BJ (cell line): ENCODE measurements around the gene HMCN2. TPM values are rescaled to one million over a fixed set of nuclear protein-coding genes. Genes with fewer than 3 reads are reported as not detected.

ENCODE experiments used
- CTCF ChIA-PET: fragments of 350-600 bp; formaldehyde crosslinking; extraction: SDS; loops from one replicate; lab custom pipeline; 2021; ENCODE audit warnings: antibody characterized with exemption, inconsistent platforms; lab: Yijun Ruan, JAX
- POLR2A ChIA-PET: fragments of 300-600 bp; sonication (Branson Sonifier 250); formaldehyde crosslinking; extraction: SDS; loops from one replicate; lab custom pipeline; 2021; ENCODE audit warnings: antibody characterized with exemption; lab: Charles Lee
- DNase-seq: peaks from one replicate; pipeline ENCODE4 v3.0.0-alpha.2; 2011; ENCODE audit warnings: low read depth
- H3K27me3 ChIP-seq: 2 replicates; pipeline ENCODE4 v1.6.0; 2011; ENCODE audit warnings: low read length; ENCODE audit not compliant: control insufficient read depth, insufficient read depth
- H3K36me3 ChIP-seq: 2 replicates; pipeline ENCODE4 v1.5.1; 2011; ENCODE audit warnings: low read length; ENCODE audit not compliant: control insufficient read depth, insufficient read depth
- H3K4me3 ChIP-seq: 2 replicates; pipeline ENCODE4 v1.5.1; 2011; ENCODE audit warnings: low read depth, mild to moderate bottlenecking, control low read depth, low read length
- polyA plus RNA-seq: library from polyadenylated mRNA; depleted of rRNA; stranded (reverse); fragments of >200 nt; gene quantifications from 2 replicates; pipeline ENCODE4 v1.2.3, GENCODE V29; 2011
- TF ChIP-seq, protein P1 (sequence below): IDR thresholded peaks from 2 replicates; pipeline ENCODE4 v1.5.1; 2011; ENCODE audit warnings: low read depth, mild to moderate bottlenecking, control low read depth, inconsistent platforms, low read length, moderate library complexity; ENCODE audit not compliant: insufficient read depth

The HMCN2 gene
- polyA plus RNA-seq, 1 experiment: not detected

GRCh38 chr9:130348341-130348740 is 82.8 kb downstream of the HMCN2 start:
- DNase-seq: no peak
- Histone ChIP-seq H3K36me3 (no peaks in the 10 kb centered on the region), H3K27me3 (no peaks in the 10 kb centered on the region), H3K4me3 (no peak overlapping the region)
- POLR2A ChIA-PET: no interaction called here
- TF ChIP-seq, protein P1, sequence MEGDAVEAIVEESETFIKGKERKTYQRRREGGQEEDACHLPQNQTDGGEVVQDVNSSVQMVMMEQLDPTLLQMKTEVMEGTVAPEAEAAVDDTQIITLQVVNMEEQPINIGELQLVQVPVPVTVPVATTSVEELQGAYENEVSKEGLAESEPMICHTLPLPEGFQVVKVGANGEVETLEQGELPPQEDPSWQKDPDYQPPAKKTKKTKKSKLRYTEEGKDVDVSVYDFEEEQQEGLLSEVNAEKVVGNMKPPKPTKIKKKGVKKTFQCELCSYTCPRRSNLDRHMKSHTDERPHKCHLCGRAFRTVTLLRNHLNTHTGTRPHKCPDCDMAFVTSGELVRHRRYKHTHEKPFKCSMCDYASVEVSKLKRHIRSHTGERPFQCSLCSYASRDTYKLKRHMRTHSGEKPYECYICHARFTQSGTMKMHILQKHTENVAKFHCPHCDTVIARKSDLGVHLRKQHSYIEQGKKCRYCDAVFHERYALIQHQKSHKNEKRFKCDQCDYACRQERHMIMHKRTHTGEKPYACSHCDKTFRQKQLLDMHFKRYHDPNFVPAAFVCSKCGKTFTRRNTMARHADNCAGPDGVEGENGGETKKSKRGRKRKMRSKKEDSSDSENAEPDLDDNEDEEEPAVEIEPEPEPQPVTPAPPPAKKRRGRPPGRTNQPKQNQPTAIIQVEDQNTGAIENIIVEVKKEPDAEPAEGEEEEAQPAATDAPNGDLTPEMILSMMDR: no peak
- CTCF ChIA-PET: no interaction called here

DNA sequence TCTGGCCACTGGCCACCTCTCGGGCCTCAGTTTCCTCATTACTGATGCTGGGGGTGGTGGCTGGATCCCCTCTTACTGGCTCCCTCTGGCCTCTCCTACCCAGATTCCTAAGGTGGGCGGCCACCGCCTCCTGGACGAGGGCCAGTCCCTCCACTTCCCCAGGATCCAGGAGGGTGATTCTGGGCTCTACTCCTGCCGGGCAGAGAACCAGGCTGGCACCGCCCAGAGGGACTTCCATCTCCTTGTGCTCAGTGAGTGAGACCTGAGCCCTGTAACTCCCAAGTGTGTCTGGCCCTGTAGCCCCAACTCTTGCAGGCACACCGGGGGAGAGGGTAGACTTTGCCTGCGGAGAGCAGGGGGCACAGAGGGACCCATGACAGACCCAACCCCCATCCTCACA is 83.3 kb downstream of the HMCN2 start:
- H3K4me3 ChIP-seq: no peak overlapping the region
- H3K36me3 ChIP-seq: no peaks in the 10 kb centered on the region
- DNase-seq: no peak
- TF ChIP-seq, protein P1: no peak
- ChIA-PET POLR2A (no interaction called here), CTCF (interaction anchor here (0.7 kb wide), 1 partner anchor 747 kb away, joined by 3 read pairs; no protein-coding TSS in a partner anchor)
- H3K27me3 ChIP-seq: no peaks in the 10 kb centered on the region

DNA sequence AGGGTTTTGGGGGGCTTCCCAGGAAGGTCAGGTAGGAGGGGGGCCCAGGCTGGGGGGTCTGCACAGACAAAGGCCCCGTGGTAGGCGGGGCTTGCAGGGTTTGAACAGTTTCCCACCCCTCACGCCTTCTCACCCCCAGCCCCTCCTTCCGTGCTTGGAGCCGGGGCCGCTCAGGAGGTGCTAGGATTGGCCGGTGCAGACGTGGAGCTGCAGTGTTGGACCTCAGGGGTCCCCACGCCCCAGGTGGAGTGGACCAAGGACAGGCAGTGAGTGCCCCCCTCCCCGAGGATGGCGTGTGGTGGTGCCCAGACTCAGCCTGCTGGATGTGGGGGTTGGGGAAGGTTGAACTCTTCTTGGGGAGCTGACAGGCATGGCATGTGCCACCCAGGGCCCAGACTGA is 83.8 kb downstream of the HMCN2 start:
- H3K36me3 ChIP-seq: no peaks in the 10 kb centered on the region
- TF ChIP-seq, protein P1: no peak
- POLR2A ChIA-PET: no interaction called here
- H3K27me3 ChIP-seq: no peaks in the 10 kb centered on the region
- H3K4me3 ChIP-seq: no peak overlapping the region
- DNase-seq: no peak
- CTCF ChIA-PET: interaction anchor here (0.7 kb wide), 1 partner anchor 747 kb away, joined by 3 read pairs; no protein-coding TSS in a partner anchor

DNA sequence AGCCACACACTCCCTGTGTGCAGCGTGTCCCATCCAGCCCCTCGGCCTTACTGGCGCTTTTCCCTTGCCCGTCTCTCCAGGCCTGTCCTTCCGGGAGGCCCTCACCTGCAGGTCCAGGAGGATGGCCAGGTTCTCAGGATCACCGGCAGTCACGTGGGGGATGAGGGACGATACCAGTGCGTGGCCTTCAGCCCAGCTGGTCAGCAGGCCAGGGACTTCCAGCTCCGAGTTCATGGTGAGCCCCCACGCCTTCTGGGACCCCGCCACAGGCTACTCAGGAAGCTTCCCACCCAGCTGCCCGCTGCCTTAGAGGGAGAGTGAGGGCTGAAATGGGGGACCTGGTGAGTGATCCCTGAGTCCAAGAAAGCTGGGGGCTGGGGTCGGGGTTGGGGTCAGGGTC is 85.8 kb downstream of the HMCN2 start:
- no peak overlapping the region for H3K4me3 ChIP-seq
- H3K27me3 ChIP-seq: no peaks in the 10 kb centered on the region
- no peak for DNase-seq
- TF ChIP-seq, protein P1: no peak
- no peaks in the 10 kb centered on the region for H3K36me3 ChIP-seq
- ChIA-PET POLR2A (no interaction called here), CTCF (interaction anchor here (1.1 kb wide), 1 partner anchor 10 kb away, joined by 3 read pairs; no protein-coding TSS in a partner anchor)

- TF ChIP-seq, protein P1: no peak
- ChIA-PET CTCF (interaction anchor here (1.1 to 1.2 kb wide), 2 partner anchors 8 to 11 kb away, joined by 3 read pairs; no protein-coding TSS in a partner anchor), POLR2A (no interaction called here)
- H3K27me3 ChIP-seq: no peaks in the 10 kb centered on the region
- H3K4me3 ChIP-seq: no peak overlapping the region
- H3K36me3 ChIP-seq: no peaks in the 10 kb centered on the region
- DNase-seq: no peak
Observed at GRCh38 chr9:130352081-130352480, 86.5 kb downstream of the HMCN2 start.
